IPS-15b (cell line): ENCODE results near the gene PDE3B.
"Not testable (repeated sequence)": the region's sequence is repeated elsewhere in the genome, so short reads cannot be mapped to it uniquely, and the experiment has no call there.

ENCODE experiments used
- H3K27me3 ChIP-seq: one replicate; pipeline ENCODE4 v1.6.1; 2013; ENCODE audit warnings: low read length; ENCODE audit not compliant: control insufficient read depth, insufficient read depth
- H3K36me3 ChIP-seq: one replicate; pipeline ENCODE4 v1.6.1; 2013; ENCODE audit warnings: low read length; ENCODE audit not compliant: control insufficient read depth, insufficient read depth
- H3K4me1 ChIP-seq: one replicate; pipeline ENCODE4 v1.6.1; 2013; ENCODE audit warnings: mild to moderate bottlenecking, low read length; ENCODE audit not compliant: control insufficient read depth, insufficient read depth
- H3K4me3 ChIP-seq: one replicate; pipeline ENCODE4 v1.5.1; 2013; ENCODE audit warnings: low read depth, low read length
- H3K9ac ChIP-seq: one replicate; pipeline ENCODE4 v1.6.1; 2013; ENCODE audit warnings: low read depth, mild to moderate bottlenecking, low read length
- H3K9me3 ChIP-seq: one replicate; pipeline ENCODE4 v1.6.1; 2013; ENCODE audit warnings: mild to moderate bottlenecking, low read length; ENCODE audit not compliant: control insufficient read depth, insufficient read depth

Gene PDE3B

GRCh38 chr11:14881576-14882193 is 238.1 kb downstream of the PDE3B start:
- Histone ChIP-seq H3K4me1 (no peaks in the 10 kb centered on the region), H3K9ac (no peak overlapping the region)

GRCh38 chr11:14882196-14882595 is 238.6 kb downstream of the PDE3B start:
- no peaks in the 10 kb centered on the region for H3K27me3 ChIP-seq
- H3K4me3 ChIP-seq, result no peak overlapping the region
- no peaks in the 10 kb centered on the region for H3K9me3 ChIP-seq
- no peaks in the 10 kb centered on the region for H3K4me1 ChIP-seq
- H3K36me3 ChIP-seq, result no peaks in the 10 kb centered on the region
- no peak overlapping the region for H3K9ac ChIP-seq

More at GRCh38 chr11:14881576-14882193, 238.1 kb downstream of the PDE3B start:
- no peaks in the 10 kb centered on the region for H3K9me3 ChIP-seq
- no peaks in the 10 kb centered on the region for H3K27me3 ChIP-seq
- H3K36me3 ChIP-seq, result no peaks in the 10 kb centered on the region
- no peak overlapping the region for H3K4me3 ChIP-seq

- H3K27me3 ChIP-seq, H3K9me3 ChIP-seq, H3K4me3 ChIP-seq, H3K4me1 ChIP-seq, H3K9ac ChIP-seq, H3K36me3 ChIP-seq: not testable (repeated sequence)
These were observed 240.1 kb downstream of the PDE3B start for GRCh38 chr11:14883683-14884082.

- H3K9ac ChIP-seq, result no peak overlapping the region
- H3K27me3 ChIP-seq, result no peaks in the 10 kb centered on the region
- H3K4me1 ChIP-seq, result no peaks in the 10 kb centered on the region
- H3K4me3 ChIP-seq, result no peak overlapping the region
- no peaks in the 10 kb centered on the region for H3K36me3 ChIP-seq
- no peaks in the 10 kb centered on the region for H3K9me3 ChIP-seq
These were observed 241.2 kb downstream of the PDE3B start for GRCh38 chr11:14884667-14885273.

- peaks cover 7% of the 10 kb centered on the region for H3K27me3 ChIP-seq
- H3K36me3 ChIP-seq, result no peaks in the 10 kb centered on the region
- H3K9me3 ChIP-seq, result no peaks in the 10 kb centered on the region
- no peak overlapping the region for H3K9ac ChIP-seq
- no peaks in the 10 kb centered on the region for H3K4me1 ChIP-seq
- no peak overlapping the region for H3K4me3 ChIP-seq
These were observed 242.9 kb downstream of the PDE3B start for GRCh38 chr11:14886513-14886912.

- Histone ChIP-seq H3K4me1 (no peaks in the 10 kb centered on the region), H3K4me3 (peak overlapping the region; percentile 80)
These were observed 247.8 kb downstream of the PDE3B start for GRCh38 chr11:14891143-14892035.

GRCh38 chr11:14892036-14892556 is 248.5 kb downstream of the PDE3B start, which contains the start of gene CYP2R1:
Gene CYP2R1 (minus strand): TSS chr11:14892231. CDS start chr11:14892205, 26 bp downstream.
- Histone ChIP-seq H3K36me3 (no peaks in the 10 kb centered on the region), H3K9ac (no peak within 1 kb of the TSS), H3K4me3 (peak within 1 kb of the TSS; percentile 80), H3K9me3 (no peaks in the 10 kb centered on the region), H3K27me3 (peaks cover 26% of the 10 kb centered on the region), H3K4me1 (no peaks in the 10 kb centered on the region)

More at GRCh38 chr11:14891143-14892035, 247.8 kb downstream of the PDE3B start:
- H3K27me3 ChIP-seq, result peaks cover 26% of the 10 kb centered on the region
- H3K36me3 ChIP-seq, result no peaks in the 10 kb centered on the region
- no peaks in the 10 kb centered on the region for H3K9me3 ChIP-seq
- no peak overlapping the region for H3K9ac ChIP-seq

- no peaks in the 10 kb centered on the region for H3K4me1 ChIP-seq
- peaks cover 26% of the 10 kb centered on the region for H3K27me3 ChIP-seq
- H3K9ac ChIP-seq, result no peak overlapping the region
- H3K36me3 ChIP-seq, result no peaks in the 10 kb centered on the region
- no peaks in the 10 kb centered on the region for H3K9me3 ChIP-seq
- H3K4me3 ChIP-seq, result peak overlapping the region; percentile 80
These were observed 249.0 kb downstream of the PDE3B start for GRCh38 chr11:14892577-14892976.

- Histone ChIP-seq H3K9me3 (no peaks in the 10 kb centered on the region), H3K4me1 (no peaks in the 10 kb centered on the region), H3K36me3 (no peaks in the 10 kb centered on the region), H3K27me3 (peaks cover 26% of the 10 kb centered on the region), H3K4me3 (no peak overlapping the region), H3K9ac (no peak overlapping the region)
These were observed 251.3 kb downstream of the PDE3B start for GRCh38 chr11:14894657-14895598.

GRCh38 chr11:14898355-14898754 is 254.8 kb downstream of the PDE3B start:
- no peak overlapping the region for H3K9ac ChIP-seq
- no peaks in the 10 kb centered on the region for H3K36me3 ChIP-seq
- no peaks in the 10 kb centered on the region for H3K9me3 ChIP-seq
- H3K4me3 ChIP-seq, result no peak overlapping the region
- H3K27me3 ChIP-seq, result peaks cover 8% of the 10 kb centered on the region
- H3K4me1 ChIP-seq, result no peaks in the 10 kb centered on the region

- Histone ChIP-seq H3K9ac (no peak overlapping the region), H3K4me1 (no peaks in the 10 kb centered on the region), H3K27me3 (peaks cover 4% of the 10 kb centered on the region), H3K36me3 (no peaks in the 10 kb centered on the region), H3K4me3 (no peak overlapping the region), H3K9me3 (no peaks in the 10 kb centered on the region)
These were observed 255.3 kb downstream of the PDE3B start for GRCh38 chr11:14898906-14899305.
